NCI-H82 treated with DMSO at 0.1 percent for 48 hours (cell line): Measurements from ENCODE around the gene APH1B.
"Not testable (repeated sequence)": the region's sequence is repeated elsewhere in the genome, so short reads cannot be mapped to it uniquely, and the experiment has no call there.

ENCODE experiments used
- DNase-seq: peaks from one replicate; lab custom pipeline; 2025; ENCODE audit not compliant: unreplicated experiment; lab: John Stamatoyannopoulos, UW

APH1B gene

DNA sequence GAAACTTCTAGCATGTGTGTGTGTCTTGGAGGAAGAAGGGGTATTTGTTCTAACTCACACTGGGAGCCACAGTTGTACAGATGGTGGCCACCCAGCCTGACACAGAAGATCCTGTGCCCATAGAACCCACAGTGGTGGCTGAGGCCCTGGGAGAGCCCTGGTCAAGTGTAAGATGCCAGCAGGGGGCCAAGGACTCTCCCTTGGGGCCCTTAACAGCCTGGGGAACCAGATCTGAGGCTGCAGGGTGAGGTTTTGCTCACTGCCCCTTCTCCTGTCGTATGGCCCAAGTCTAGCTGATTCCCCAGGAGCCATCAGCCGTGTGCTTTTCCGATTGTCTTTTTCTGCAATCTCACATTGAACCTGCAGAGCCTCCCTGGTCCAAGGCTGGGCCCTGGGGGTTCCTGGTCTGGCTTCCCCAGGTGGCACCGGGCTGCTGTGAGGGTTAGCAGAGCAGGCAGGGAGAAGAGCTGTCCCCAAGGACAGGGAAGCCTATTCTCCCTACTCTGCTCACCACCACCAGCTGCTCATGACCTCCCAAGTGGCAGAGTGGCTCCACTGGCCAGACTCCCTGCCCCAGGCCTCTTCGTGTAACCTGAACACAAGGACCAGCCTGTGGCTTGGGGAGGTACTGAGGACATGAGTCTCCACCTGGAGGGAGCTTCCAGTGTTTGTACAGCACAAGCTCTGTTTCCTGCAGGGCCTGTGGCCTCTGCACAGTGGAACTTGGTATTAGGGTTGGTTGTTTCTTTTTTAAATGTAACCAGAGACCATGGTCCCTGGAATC is 52.4 kb downstream of the APH1B start:
- DNase-seq = no peak

DNA sequence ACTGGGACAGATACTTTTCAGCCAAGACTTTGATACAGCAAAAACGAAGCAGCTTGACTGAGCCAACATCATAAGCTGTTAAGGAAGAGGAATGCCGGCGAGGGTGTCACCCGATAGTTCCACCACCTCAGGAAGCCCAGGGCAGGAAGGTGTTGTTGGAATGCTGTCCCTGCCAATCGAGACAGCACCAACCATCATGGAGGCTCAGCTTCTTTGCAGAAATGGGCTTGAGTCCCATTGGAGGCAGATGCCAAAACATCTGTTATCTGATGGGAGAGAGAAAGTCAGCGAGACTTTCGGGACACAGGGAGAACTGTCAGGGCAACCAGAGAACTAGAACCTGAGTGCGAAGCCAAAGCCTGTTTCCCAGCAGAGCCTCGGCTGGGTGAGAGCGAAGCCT is 53.5 kb downstream of the APH1B start:
- no peak for DNase-seq

DNA sequence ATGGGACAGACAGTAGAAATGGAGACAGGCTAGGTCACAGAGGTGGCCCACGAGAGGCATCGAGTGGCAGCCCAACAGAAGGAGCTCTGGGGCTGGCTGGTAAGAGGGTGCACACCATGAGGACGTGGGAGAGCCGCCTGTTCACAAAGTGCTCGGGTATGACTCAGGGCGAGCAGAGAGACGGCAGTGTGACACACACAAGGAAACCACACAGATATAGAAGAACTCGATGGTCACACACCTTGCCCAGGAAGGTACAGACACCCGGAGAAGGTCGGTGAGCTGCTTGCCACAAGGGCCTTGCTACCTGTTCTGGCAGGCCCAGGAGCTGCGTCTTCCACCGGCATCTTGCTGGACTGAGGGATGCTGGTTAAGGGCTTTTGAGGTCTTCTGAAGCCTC is 54.1 kb downstream of the APH1B start:
- DNase-seq = no peak

DNA sequence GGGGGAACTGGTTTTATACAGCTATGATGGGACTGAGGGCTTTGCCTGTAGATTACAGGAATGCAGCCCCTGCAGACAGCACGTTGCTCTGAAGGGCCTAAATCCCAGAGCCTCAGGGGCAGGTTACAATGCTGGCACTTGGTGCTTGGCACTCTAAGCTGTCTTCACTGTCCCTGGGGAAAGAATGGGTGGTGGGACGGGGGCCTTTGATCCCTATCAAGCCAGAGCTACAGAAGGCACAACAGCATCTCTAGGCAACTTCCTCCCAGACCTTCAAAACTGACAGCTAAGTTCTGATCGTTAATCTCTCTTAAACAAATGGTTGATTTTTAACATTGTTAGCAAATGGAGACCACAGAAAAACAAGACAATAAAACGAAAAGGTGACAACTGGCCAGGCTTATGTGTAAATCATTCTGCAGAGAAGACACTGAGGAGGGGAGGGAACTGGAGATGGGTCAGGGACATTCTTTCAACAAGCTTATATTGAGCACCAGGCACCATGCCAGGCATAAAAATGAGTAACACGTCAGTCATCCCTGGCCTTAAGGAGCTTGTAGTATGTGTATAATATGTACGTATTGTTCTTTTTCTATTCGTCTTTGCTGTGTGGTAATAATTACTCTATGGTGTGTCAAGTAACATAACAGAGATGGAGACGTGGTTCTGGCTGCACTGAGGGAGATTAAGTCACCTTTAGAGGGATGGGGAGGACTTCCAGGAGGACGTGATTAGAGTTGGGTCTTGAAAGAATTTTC is 55.1 kb downstream of the APH1B start:
- no peak for DNase-seq

DNA sequence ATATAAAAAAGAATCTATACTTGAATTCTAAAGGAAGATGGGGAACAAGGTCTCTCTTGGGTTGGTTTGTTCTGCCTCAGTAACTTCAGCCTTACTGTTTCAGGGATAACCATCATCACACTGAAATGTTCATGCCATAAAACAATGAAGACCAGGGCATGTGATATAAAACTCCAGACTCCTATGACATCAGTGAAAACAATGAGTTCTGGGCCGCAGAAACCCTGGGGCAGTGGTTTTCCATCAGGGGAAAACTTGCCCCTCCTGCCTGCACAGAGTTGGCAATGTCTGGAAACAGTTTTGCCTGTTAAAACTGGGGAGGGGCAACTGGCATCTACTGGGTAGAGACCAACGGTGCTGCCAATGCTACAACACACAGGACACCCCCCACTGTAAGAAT is 57.4 kb downstream of the APH1B start:
- DNase-seq = no peak

DNA sequence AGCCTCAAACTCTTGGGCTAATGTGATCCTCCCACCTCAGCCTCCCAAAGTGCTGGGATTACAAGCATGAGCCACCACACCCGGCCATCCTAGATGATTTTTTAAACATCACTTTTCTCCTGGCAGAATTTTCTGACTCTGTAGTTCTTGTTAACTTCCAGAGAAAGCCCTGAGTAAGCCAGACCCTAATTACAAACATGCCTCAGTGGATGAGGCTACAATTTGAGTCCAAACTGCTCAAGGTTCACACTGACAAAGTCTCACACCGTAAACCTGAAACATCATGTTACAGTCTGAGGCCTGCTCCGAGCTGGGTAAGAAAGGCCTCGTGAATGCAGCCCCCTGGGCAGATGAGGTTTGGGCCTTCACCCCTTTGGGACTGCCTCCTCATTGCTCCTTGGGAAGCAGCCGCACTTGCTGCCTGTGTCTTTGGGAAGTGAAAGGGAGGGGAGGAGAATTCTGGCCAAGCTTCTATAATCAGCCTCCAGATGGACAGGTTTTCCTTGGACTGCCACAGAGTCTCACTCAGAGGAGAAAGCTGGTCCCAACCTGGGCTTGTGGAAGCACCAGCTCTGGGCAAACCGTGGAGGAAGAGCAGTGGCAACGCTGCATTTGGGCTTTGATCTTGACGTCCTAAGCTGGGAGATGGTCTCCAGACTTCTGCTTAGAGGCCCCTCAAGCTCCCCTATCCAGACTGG is 58.3 kb downstream of the APH1B start:
- DNase-seq = no peak

DNA sequence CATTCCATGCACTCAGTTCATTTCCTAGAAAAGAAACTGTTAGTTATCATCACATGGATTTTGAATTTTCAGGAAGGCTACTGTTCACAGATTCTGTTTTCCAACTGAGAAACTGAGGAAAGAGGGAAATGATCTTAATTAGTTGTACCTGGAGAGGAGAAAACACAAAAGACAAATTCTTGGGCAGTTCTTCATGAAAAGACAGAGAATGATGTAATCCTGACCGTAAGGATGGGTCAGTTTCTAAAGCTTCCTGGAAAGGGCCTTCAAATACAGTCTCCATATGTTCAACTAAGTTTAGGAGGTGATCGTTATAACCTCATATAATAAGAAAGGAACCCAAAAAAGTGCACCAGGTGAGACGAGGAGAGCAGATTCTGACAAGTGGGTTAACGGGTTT is 59.6 kb downstream of the APH1B start:
- no peak for DNase-seq

DNA sequence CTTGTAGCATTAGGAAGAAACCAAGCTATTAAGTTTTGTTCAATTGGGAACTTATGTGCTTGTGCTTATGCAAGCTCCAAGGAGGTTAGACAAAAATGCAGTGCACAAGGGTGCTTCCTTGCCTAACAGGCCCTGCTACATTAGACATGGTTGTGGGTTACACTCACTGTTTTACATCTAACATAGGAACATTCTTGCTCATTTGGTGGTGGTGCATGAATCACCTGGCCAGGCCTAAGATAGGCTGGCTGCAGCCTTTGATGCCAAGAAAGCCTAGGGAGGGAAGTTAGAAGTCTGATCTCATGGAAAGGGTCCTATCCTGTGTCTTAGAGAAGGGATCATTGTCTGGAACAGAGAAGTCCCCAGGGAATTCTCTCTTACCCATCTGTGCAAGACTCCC is 60.8 kb downstream of the APH1B start:
- peak; percentile 36 for DNase-seq

DNA sequence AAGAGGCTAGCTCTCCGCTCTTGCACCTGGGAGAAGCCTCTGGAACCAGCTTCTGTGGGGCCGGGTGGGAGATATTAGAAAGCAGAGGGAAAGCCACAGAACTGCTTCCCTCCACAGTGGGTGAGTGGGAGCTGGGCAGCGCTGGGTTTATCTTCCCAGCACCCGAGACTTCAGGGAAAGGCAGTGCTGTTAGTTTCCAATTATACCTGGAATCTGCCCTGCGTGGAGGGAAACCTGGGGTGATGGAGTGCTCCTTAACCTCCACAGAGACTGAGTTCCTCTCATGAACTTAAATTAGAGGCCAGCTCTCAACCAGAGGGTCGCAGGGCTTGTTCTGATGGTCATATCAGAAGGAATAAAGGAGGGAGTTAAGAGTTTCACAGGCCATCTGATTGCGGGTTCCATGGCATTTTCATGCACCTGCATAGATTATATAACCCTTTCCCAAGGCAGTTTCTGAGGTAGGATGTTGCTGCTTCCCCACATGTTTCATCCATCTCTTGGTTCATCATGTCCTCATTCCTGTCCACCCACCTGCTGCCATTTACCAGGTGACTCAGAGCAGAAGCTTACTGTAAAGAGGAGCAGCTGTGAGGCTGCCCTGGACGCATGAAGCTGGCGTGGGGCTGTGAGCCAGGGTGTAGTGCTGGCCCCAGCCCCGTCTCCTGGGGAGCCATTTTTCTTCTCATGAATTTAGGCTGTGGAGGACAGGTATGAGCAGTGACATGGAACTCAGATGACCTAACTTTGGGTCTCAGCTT is 61.8 kb downstream of the APH1B start:
- no peak for DNase-seq

DNA sequence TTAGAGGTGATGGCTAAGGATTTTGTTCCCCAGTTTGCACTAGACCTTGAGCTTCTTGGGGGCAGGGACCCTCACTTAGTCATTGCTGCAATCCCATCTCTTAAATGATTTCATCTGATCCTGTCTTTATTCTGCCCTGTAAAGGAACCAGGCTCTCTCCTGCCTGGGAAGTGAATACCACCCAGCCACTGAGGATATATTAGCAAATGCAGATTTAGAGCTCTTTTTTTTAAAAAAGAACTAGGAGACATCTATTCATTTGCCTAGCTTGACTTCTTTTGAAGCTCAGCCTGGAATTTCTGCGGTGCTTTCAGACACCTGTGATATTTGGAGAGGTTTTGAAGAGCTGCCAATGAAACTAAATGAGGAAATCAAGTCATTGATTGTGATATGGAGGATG is 62.4 kb downstream of the APH1B start:
- DNase-seq = no peak

DNA sequence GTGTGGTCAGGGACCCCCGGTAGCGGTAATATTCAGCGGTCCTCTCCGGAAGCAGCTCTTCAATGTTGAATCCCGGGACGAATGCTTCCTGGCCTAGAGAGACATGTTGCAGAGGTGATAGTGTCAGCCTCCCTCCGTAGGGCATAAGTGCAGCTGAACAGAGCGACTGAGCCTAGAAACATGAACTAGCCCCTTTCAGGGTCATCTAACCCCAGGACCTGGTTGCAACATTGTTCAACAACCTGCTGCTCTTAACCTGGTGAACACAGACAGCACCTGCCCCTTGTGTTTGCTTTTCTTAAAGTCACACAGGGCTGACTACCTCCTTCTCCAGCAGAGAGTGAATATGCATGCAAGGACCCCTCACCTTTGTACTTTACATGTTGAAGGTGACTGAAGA is 62.9 kb downstream of the APH1B start:
- DNase-seq = no peak

DNA sequence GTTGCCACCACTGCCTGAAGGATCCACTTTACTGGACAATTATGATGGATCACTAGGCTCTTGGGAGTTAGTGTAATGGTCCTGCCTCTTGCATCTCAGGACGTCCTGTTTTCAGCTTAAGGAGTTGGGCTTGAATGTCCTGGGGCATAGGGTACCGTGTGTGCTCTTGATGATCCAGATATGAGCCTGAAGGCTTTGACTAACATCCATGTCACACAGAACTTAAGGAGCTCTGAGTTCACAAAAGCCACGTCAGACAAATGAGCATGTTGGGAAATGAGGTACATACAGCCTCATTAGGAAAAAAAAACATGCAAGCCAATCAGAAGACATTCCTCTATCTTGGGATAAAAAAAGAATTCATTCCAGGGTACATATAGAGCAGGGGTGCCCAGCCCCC is 63.5 kb downstream of the APH1B start:
- DNase-seq = no peak

DNA sequence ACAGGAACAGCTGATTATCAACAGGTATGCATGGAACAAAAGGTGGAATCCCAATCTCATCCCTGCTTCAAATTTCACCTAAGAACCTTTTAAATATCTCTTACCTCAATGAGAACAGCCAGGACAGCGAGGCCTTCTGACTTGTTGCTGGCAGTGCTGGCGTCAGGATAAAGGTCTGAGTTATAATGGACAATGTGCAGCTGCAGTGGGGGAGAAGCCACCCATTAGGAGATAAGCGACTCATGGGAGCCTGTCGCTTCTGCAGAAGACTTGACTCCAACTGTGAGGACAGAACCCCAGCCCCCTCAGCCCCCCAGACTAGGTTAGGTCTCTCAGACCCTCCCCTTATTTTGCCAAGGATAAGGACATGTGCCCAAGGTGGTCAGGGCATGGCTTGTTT is 64.5 kb downstream of the APH1B start:
- no peak for DNase-seq

DNA sequence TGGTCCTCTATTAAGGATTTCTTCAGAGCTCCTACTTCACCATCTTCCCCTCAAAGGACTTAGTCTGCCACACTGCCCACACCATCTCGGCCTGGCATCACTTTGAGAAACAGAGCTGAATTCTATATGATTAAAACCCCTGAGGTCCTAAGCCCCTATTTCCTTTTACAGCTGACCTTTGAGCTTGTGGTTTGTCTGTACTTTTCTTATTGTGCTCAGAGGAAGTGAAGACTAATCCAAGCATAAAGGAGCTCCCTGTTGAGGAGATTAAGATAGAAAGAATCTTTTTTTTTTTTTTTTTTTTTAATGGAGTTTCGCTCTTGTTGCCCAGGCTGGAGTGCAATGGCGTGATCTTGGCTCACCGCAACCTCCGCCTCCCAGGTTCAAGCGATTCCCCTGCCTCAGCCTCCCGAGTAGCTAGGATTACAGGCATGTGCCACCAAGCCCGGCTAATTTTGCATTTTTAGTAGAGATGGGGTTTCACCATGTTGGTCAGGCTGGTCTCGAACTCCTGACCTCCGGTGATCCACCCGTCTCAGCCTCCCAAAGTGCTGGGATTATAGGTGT is 65.7 kb downstream of the APH1B start:
- not testable (repeated sequence) for DNase-seq

DNA sequence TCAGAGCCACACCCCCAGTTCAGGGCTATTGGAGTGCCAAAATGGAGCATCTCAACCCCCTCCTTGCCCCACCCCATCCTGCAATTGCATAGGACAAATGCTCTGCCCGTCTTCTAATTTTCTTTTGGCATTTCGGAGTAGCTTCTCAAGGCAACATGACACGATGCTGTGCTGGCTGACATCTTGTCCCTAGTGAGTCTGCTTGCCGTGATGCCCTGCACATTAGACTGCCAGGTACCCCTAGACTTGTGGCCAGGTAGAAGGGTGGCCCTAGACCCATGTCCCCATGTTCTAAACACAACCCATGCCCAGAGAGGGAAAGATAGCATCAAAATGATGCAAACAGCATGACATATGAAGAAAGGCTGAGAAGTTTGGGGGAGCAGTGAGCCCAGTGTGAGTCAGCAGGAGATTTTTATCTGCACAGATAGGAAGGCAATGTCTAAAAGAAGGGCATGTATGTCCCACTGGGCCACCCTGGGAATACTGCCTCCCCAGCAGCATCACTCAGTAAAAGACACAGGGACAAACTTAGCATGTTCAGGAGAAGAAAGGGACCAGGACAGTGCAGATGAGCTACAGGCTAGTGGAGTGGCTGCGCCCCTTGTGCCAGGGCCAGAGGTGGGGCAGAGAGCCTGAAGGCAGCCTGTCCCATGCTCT is 67.5 kb downstream of the APH1B start:
- DNase-seq = no peak

DNA sequence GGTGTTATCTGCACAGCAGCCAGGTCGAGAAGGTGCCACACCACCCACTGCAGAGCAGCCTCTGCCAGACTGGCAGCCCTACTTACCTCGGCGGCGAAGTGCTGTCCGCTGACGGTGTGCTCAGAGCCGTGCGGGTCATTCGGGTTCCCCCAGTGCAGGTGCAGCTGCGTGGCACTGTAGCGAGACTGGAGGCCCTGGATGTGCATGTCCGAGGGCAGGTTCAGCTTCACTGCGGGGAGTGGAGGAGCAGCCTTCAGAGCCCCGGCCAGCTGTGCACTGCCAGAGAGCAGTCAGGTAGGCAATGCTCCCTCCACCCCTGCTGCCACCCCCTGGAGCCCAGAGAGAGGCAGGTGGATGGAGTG is 68.0 kb downstream of the APH1B start:
- no peak for DNase-seq

DNA sequence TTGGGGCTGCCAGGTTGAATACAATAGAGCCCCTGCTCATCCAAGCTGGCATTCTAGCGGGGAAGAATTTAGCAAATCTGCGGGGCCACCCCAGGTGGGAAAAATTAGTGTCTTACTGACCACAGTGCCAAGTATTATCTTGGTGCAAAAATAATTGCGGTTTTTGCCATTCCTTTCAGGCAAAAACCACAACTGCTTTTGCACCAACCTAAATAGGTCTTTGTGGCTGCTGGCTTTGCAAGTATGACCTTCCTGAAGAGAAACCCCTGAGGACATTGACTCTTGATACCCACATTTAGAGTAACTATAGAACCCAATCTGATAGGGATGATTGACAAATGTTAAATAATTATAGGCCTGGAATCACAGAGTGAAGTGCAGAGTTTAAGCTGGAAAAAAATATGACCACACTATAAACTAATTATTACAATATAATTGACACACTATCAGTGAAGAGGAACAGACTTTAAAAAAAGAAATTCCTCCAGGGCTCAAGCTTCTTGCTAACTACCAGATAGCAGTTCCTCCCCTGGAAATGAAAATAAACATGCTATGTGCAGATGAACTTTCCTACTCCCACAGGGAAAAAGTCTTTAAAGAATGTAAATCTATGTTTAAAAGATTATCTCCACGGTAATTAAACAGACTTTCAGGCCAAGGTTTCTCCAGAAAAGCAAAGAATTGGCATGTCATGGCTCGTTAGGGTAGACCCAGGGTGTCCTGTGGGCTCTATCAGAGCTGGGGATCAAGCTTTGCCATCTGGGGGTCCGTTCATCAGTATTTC is 69.9 kb downstream of the APH1B start:
- DNase-seq = no peak

DNA sequence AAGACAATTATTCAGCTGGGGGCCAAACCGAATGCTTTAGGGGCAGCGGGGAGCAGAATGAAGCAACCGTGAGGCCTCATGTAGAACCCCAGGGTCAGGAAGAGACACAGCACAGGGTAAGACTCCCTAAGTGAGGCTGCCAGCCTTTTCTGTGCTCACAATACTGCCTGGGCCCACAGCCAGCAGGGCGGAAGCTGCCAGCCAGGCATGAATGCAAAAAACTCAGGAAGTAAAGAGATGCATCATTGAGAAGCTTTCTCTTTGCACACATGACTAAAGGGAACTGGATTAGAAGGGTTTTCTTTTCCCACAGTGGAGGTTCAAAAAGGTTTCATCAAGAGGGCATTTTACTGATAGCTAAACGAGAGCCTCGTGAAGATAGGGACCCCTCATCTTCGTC is 71.0 kb downstream of the APH1B start:
- DNase-seq = no peak

DNA sequence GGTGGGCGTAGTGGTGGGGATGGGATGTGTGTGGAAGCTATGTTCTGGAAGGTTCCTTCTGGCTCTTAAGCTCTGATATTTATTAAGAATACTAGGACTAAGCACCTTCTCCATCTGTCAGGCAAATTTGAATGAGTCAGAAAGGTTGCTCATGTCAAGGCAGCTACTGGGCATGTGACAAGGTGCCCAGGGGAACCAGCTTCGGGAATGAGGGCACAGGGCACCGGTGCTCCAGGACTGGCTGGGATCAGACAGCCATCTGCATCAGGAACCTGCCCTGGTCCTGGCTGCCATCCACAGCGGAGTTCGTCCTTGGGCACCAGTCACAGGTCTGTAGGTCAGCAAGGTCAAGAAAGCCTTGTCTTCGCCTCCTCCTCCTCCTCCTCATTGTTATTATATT is 71.8 kb downstream of the APH1B start:
- no peak for DNase-seq

DNA sequence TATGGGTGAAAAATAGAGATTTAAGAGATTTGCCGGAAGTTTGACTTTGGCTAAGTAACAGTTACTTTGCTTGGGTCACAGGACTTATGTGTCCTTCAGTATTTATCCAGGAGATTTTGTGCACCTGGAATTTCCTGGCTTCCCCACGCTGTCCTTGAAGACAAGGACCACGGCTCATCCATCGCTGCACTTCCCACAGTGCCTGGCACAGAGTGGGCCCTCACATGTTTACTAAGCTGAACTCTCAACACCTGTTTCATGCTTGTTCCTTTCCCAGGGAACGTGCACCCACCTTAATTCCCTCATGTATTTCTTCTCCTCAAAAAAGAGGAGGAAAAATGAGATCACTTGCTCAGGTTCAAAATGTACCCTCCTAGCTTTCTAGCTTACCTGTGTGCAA is 72.2 kb downstream of the APH1B start:
- no peak for DNase-seq
